Thoracic aorta (tissue), 2 donors: ENCODE results near the gene OR12D1. TPM values are rescaled to one million over a fixed set of nuclear protein-coding genes. Genes with fewer than 3 reads are reported as not detected.

ENCODE experiments used
- ATAC-seq: fragments of 150-250 bp; one replicate; pipeline ENCODE4 v1.8.0; 2017; ENCODE audit warnings: low read depth; ENCODE audit not compliant: insufficient number of reproducible peaks, low FRiP score
- DNase-seq: peaks from one replicate; pipeline ENCODE4 v3.0.0-alpha.2; 2020; ENCODE audit warnings: low spot score
- H3K27ac ChIP-seq, 2 donors: fragments of 200-600 bp; sonication (generic); 1 replicate in 1 of 2; 2 replicates in 1 of 2; pipeline ENCODE4 v1.5.1; 2016; ENCODE audit warnings: mild to moderate bottlenecking in 2 of 2, moderate library complexity in 2 of 2
- H3K27me3 ChIP-seq: fragments of 200-600 bp; sonication (generic); replicated peaks from 2 replicates; pipeline ENCODE4 v1.6.0; 2016; ENCODE audit warnings: mild to moderate bottlenecking; ENCODE audit not compliant: insufficient read depth
- H3K36me3 ChIP-seq: fragments of 200-600 bp; sonication (generic); one replicate; pipeline ENCODE4 v1.5.1; 2016
- H3K4me1 ChIP-seq, 2 donors: fragments of 200-600 bp; sonication (generic); 1 replicate in 1 of 2; 2 replicates in 1 of 2; pipeline versions ENCODE4 v1.5.1 to v1.6.0; 2016; ENCODE audit warnings: low read depth in 2 of 2, mild to moderate bottlenecking in 1 of 2; ENCODE audit not compliant: control insufficient read depth in 1 of 2
- H3K4me3 ChIP-seq: fragments of 200-600 bp; sonication (generic); 2 replicates; pipeline ENCODE4 v1.5.1; 2016; ENCODE audit warnings: mild to moderate bottlenecking
- H3K9me3 ChIP-seq: fragments of 200-600 bp; sonication (generic); 2 replicates; pipeline ENCODE4 v1.5.1; 2016
- CTCF ChIP-seq: fragments of 200-600 bp; sonication (generic); IDR thresholded peaks from one replicate; pipeline ENCODE4 v1.5.1; 2019; ENCODE audit warnings: antibody characterized with exemption
- total RNA-seq, 2 donors: library from RNA; depleted of rRNA; stranded (reverse); fragments of >200 nt; gene quantifications; one replicate each; pipeline versions ENCODE4 v1.1.0 to v1.2.3, GENCODE V29; 2016

The OR12D1 gene
- total RNA-seq, 2 donors from 2014 or later: not detected

GRCh38 chr6:29395331-29395730, 19.4 kb upstream of the OR12D1 start, which contains the start of gene OR12D2:
OR12D2 (plus strand) TSS chr6:29395631; CDS start chr6:29396700, 1,069 bp downstream.
- H3K36me3 ChIP-seq: no peaks in the 10 kb centered on the region
- no peak within 1 kb of the TSS for H3K27ac ChIP-seq
- no peak for ATAC-seq
- H3K4me1 ChIP-seq: no peaks in the 10 kb centered on the region
- no peak for DNase-seq
- H3K27me3 ChIP-seq: no peaks in the 10 kb centered on the region
- no peak for TF ChIP-seq CTCF
- H3K9me3 ChIP-seq: no peaks in the 10 kb centered on the region
- no peak within 1 kb of the TSS for H3K4me3 ChIP-seq

- H3K36me3 ChIP-seq: no peaks in the 10 kb centered on the region
- no peak overlapping the region for H3K27ac ChIP-seq
- no peak overlapping the region for H3K4me3 ChIP-seq
- no peak for TF ChIP-seq CTCF
- no peaks in the 10 kb centered on the region for H3K27me3 ChIP-seq
- H3K9me3 ChIP-seq: no peaks in the 10 kb centered on the region
- no peaks in the 10 kb centered on the region for H3K4me1 ChIP-seq
- ATAC-seq: no peak
- DNase-seq: no peak
Observed at GRCh38 chr6:29399525-29399924, 15.2 kb upstream of the OR12D1 start.

DNA sequence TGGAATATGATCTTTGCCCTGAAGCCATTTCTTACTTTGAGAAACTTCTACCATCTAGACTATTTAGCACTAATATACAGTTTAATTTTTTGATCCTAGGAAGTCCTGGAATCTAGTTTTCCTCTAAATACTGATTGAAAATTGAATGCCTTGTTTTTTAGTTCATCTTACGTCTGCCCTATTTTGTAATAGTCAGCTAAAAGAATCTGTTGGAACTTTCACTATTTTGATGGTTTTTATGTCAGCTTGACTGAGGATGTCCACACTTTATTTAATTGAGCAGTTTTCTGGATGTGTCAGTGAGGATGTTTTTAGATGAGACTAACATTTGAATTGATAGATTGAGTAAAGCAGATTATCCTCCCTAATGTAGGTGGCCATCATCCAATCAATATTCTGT, 10.9 kb upstream of the OR12D1 start:
- Histone ChIP-seq H3K27me3 (no peaks in the 10 kb centered on the region), H3K36me3 (no peaks in the 10 kb centered on the region), H3K4me1 (no peaks in the 10 kb centered on the region), H3K27ac (no peak overlapping the region), H3K4me3 (no peak overlapping the region), H3K9me3 (no peaks in the 10 kb centered on the region)
- DNase-seq (no peak), ATAC-seq (no peak)
- no peak for TF ChIP-seq CTCF

DNA sequence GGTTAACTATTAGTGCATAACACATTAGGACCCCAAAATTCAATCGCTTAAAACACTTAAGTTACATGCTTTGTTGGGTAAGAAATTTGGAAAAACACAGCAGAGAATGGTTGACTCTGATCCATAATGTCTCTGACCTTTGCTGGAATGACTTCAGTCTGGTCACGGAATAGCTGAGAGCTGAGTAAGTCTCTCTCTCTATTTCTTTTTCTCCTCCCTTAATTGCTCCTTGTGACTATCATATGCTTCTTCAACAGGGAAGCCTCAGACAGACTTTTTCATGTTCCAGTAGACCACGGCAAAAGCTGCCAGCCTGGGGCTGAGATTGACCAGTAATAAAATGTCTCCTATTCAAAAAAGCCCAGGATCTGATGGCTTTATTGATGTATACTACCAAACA, 4.8 kb downstream of the OR12D1 start:
- TF ChIP-seq CTCF: no peak
- ATAC-seq: no peak

GRCh38 chr6:29424168-29424567, 9.4 kb downstream of the OR12D1 start:
- no peak overlapping the region for H3K27ac ChIP-seq
- no peak overlapping the region for H3K4me3 ChIP-seq
- ATAC-seq (no peak), DNase-seq (no peak)
- H3K9me3 ChIP-seq: no peaks in the 10 kb centered on the region
- no peaks in the 10 kb centered on the region for H3K4me1 ChIP-seq
- TF ChIP-seq CTCF: no peak
- no peaks in the 10 kb centered on the region for H3K36me3 ChIP-seq
- H3K27me3 ChIP-seq: no peaks in the 10 kb centered on the region

More for the DNA sequence above, 4.8 kb downstream of the OR12D1 start:
- no peak overlapping the region for H3K27ac ChIP-seq
- H3K36me3 ChIP-seq: no peaks in the 10 kb centered on the region
- no peak for DNase-seq
- no peak overlapping the region for H3K4me3 ChIP-seq
- no peaks in the 10 kb centered on the region for H3K27me3 ChIP-seq
- no peaks in the 10 kb centered on the region for H3K4me1 ChIP-seq
- no peaks in the 10 kb centered on the region for H3K9me3 ChIP-seq
